Tibial nerve (tissue), 4 donors: ENCODE measurements around the gene PPFIBP1. TPM values are rescaled to one million over a fixed set of nuclear protein-coding genes. Genes with fewer than 3 reads are reported as not detected.

Source experiments
- DNase-seq, 2 donors: peaks; one replicate each; pipeline ENCODE4 v3.0.0-alpha.2; 2019; ENCODE audit warnings: low spot score in 2 of 2
- H3K27ac ChIP-seq, 4 donors: fragments of 200-600 bp; sonication (generic) in 3 of 4; one replicate each; pipeline ENCODE4 v1.5.1; 2017 to 2019; ENCODE audit warnings: mild to moderate bottlenecking in 1 of 4
- H3K27me3 ChIP-seq, 2 donors: fragments of 200-600 bp; sonication (generic) in 1 of 2; one replicate each; pipeline versions ENCODE4 v1.5.1 to v1.6.0; 2017 to 2019
- H3K36me3 ChIP-seq, 3 donors: fragments of 200-600 bp; sonication (generic); one replicate each; pipeline ENCODE4 v1.5.1; 2018 to 2019
- H3K4me1 ChIP-seq, 4 donors: fragments of 200-600 bp; sonication (generic) in 3 of 4; one replicate each; pipeline ENCODE4 v1.5.1; 2017 to 2019
- H3K4me3 ChIP-seq, 4 donors: fragments of 200-600 bp; sonication (generic) in 3 of 4; one replicate each; pipeline ENCODE4 v1.5.1; 2017 to 2019; ENCODE audit warnings: mild to moderate bottlenecking in 1 of 4, moderate library complexity in 1 of 4
- H3K9me3 ChIP-seq, 4 donors: fragments of 200-600 bp; sonication (generic) in 3 of 4; one replicate each; pipeline ENCODE4 v1.5.1; 2017 to 2019
- CTCF ChIP-seq, 5 experiments: fragments of 200-600 bp in 3 of 5; fragments of 450-650 bp in 2 of 5; sonication (generic) in 3 of 5; IDR thresholded peaks; one replicate each; pipeline ENCODE4 v1.5.1; 2016 to 2019; ENCODE audit warnings: antibody characterized with exemption in 5 of 5, mild to moderate bottlenecking in 3 of 5, moderate library complexity in 2 of 5
- EP300 ChIP-seq, 2 donors: sonication (generic); formaldehyde crosslinking; IDR thresholded peaks; one replicate each; pipeline ENCODE4 v1.6.1; 2017; ENCODE audit warnings: antibody characterized with exemption in 2 of 2, mild to moderate bottlenecking in 1 of 2
- POLR2A ChIP-seq, 2 donors: fragments of 450-650 bp; IDR thresholded peaks; one replicate each; pipeline ENCODE4 v1.6.1; 2017; ENCODE audit warnings: antibody characterized with exemption in 2 of 2, mild to moderate bottlenecking in 2 of 2, moderate library complexity in 2 of 2
- WGBS, 2 donors: methylation state at CpG; one replicate each; pipeline ENCODE4 v1.1.5; 2018; 5-methylcytosine and 5-hydroxymethylcytosine counted together
- total RNA-seq, 4 donors: library from RNA; depleted of rRNA; stranded (reverse); fragments of >200 nt; gene quantifications; one replicate each; pipeline ENCODE4 v1.1.0, GENCODE V29; 2016

PPFIBP1 gene
- total RNA-seq, 4 donors from 2014 or later, result 56.9 to 110 (median 72.5) TPM

- peak overlapping the region in 1 of 4 donors; percentile 91 for H3K27ac ChIP-seq
- 59 to 68% methylated on average over 4 of the region's 4 CpGs for WGBS, 2 donors
- no peaks in the 10 kb centered on the region for H3K36me3 ChIP-seq
- no peak for DNase-seq
- H3K27me3 ChIP-seq, result no peaks in the 10 kb centered on the region
- TF ChIP-seq POLR2A (IDR thresholded peaks at IDR 0.05), result no peak
- TF ChIP-seq CTCF (IDR thresholded peaks at IDR 0.05), result no peak
- TF ChIP-seq EP300 (IDR thresholded peaks at IDR 0.05), result no peak
- H3K4me1 ChIP-seq, result peaks cover 0 to 92% (median 36%) of the 10 kb centered on the region in 4 donors
- no peaks in the 10 kb centered on the region for H3K9me3 ChIP-seq
- H3K4me3 ChIP-seq, result no peak overlapping the region
These were observed 26.6 kb downstream of the PPFIBP1 start for GRCh38 chr12:27550653-27550975.

GRCh38 chr12:27551172-27551840 is 27.3 kb downstream of the PPFIBP1 start:
- no peak for TF ChIP-seq POLR2A (IDR thresholded peaks at IDR 0.05)
- no peak for TF ChIP-seq CTCF (IDR thresholded peaks at IDR 0.05)
- TF ChIP-seq EP300 (IDR thresholded peaks at IDR 0.05), result no peak
- Histone ChIP-seq H3K27me3 (no peaks in the 10 kb centered on the region), H3K4me3 (no peak overlapping the region), H3K27ac (peak overlapping the region; percentile 19 to 91 (median 68)), H3K36me3 (no peaks in the 10 kb centered on the region), H3K9me3 (no peaks in the 10 kb centered on the region), H3K4me1 (peaks cover 1 to 93% (median 36%) of the 10 kb centered on the region in 4 donors)
- 47 to 54% methylated on average over 9 of the region's 9 CpGs for WGBS, 2 donors
- no peak for DNase-seq

- 47 to 49% methylated on average over 6 of the region's 6 CpGs for WGBS, 2 donors
- no peak for DNase-seq
- H3K4me3 ChIP-seq, result no peak overlapping the region
- H3K36me3 ChIP-seq, result no peaks in the 10 kb centered on the region
- TF ChIP-seq CTCF (IDR thresholded peaks at IDR 0.05) (no peak), POLR2A (IDR thresholded peaks at IDR 0.05) (no peak), EP300 (IDR thresholded peaks at IDR 0.05) (no peak)
- H3K27ac ChIP-seq, result peak overlapping the region; percentile 62 to 91 (median 81)
- H3K4me1 ChIP-seq, result peaks cover 4 to 100% (median 42%) of the 10 kb centered on the region in 4 donors
- H3K27me3 ChIP-seq, result no peaks in the 10 kb centered on the region
- no peaks in the 10 kb centered on the region for H3K9me3 ChIP-seq
These were observed 28.2 kb downstream of the PPFIBP1 start for GRCh38 chr12:27552235-27552634.

- no peaks in the 10 kb centered on the region for H3K36me3 ChIP-seq
- WGBS, 2 donors, result 49% methylated on average over 8 of the region's 8 CpGs
- peaks cover 4 to 94% (median 42%) of the 10 kb centered on the region in 4 donors for H3K4me1 ChIP-seq
- H3K4me3 ChIP-seq, result no peak overlapping the region
- H3K27ac ChIP-seq, result peak overlapping the region; percentile 62 to 91 (median 81)
- no peaks in the 10 kb centered on the region for H3K9me3 ChIP-seq
- no peak for DNase-seq
- TF ChIP-seq POLR2A (IDR thresholded peaks at IDR 0.05), result no peak
- no peak for TF ChIP-seq CTCF (IDR thresholded peaks at IDR 0.05)
- TF ChIP-seq EP300 (IDR thresholded peaks at IDR 0.05), result no peak
- no peaks in the 10 kb centered on the region for H3K27me3 ChIP-seq
These were observed 29.0 kb downstream of the PPFIBP1 start for GRCh38 chr12:27552886-27553560.

- DNase-seq, result no peak
- Histone ChIP-seq H3K4me1 (peaks cover 4 to 85% (median 37%) of the 10 kb centered on the region in 4 donors), H3K4me3 (peak overlapping the region in 1 of 4 donors; percentile 32), H3K36me3 (no peaks in the 10 kb centered on the region), H3K27ac (peak overlapping the region; percentile 62 to 91 (median 81)), H3K27me3 (no peaks in the 10 kb centered on the region), H3K9me3 (no peaks in the 10 kb centered on the region)
- WGBS, 2 donors, result 52 to 53% methylated on average over 3 of the region's 3 CpGs
- TF ChIP-seq POLR2A (IDR thresholded peaks at IDR 0.05) (no peak), EP300 (IDR thresholded peaks at IDR 0.05) (no peak), CTCF (IDR thresholded peaks at IDR 0.05) (no peak)
These were observed 29.9 kb downstream of the PPFIBP1 start for GRCh38 chr12:27553941-27554340.
